PC-9 (cell line): ENCODE measurements around the gene NDUFB8.

Experiments
- EZH2 ChIP-seq: fragments of 200-600 bp; sonication (generic); IDR thresholded peaks from 2 replicates; pipeline ENCODE4 v1.8.0; 2017; ENCODE audit warnings: antibody characterized with exemption, low read depth
- TF ChIP-seq, protein P1 (sequence below): fragments of 200-600 bp; sonication (generic); conservative IDR thresholded peaks from 2 replicates; pipeline ENCODE4 v1.6.1; 2017; ENCODE audit warnings: mixed run types, antibody characterized with exemption, mild to moderate bottlenecking, moderate library complexity

DNA sequence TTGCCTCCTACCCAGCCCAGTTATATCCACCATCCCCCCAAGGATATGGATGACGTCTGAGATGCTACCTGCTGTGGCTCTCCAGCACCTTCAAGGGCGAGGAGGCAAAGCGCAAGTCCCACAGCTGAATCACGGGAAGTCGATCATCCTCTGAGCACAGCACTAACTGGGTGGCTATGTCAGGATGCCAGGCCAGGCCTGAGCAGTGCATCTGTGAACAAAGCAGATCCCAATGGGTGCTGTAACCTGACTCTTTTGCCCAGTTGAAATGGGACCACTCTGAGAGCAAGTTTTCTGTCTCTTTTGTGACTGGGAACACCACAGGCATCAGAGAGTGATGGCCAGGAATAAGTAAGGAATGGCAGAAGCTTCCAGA, 22.3 kb downstream of the NDUFB8 start:
- TF ChIP-seq, protein P1, sequence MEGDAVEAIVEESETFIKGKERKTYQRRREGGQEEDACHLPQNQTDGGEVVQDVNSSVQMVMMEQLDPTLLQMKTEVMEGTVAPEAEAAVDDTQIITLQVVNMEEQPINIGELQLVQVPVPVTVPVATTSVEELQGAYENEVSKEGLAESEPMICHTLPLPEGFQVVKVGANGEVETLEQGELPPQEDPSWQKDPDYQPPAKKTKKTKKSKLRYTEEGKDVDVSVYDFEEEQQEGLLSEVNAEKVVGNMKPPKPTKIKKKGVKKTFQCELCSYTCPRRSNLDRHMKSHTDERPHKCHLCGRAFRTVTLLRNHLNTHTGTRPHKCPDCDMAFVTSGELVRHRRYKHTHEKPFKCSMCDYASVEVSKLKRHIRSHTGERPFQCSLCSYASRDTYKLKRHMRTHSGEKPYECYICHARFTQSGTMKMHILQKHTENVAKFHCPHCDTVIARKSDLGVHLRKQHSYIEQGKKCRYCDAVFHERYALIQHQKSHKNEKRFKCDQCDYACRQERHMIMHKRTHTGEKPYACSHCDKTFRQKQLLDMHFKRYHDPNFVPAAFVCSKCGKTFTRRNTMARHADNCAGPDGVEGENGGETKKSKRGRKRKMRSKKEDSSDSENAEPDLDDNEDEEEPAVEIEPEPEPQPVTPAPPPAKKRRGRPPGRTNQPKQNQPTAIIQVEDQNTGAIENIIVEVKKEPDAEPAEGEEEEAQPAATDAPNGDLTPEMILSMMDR: no peak
- TF ChIP-seq EZH2: no peak
